Measurements from ENCODE around the gene TNFRSF17. TPM values are rescaled to one million over a fixed set of nuclear protein-coding genes. Genes with fewer than 3 reads are reported as not detected.
"Not testable (repeated sequence)": the region's sequence is repeated elsewhere in the genome, so short reads cannot be mapped to it uniquely, and the experiment has no call there.

The TNFRSF17 gene
- total and polyA plus RNA-seq, 10 of the 15 experiments (the other 5 are each of a cell fraction or from before 2014, with no cell fraction given): 106 to 461 (median 179) TPM

DNA sequence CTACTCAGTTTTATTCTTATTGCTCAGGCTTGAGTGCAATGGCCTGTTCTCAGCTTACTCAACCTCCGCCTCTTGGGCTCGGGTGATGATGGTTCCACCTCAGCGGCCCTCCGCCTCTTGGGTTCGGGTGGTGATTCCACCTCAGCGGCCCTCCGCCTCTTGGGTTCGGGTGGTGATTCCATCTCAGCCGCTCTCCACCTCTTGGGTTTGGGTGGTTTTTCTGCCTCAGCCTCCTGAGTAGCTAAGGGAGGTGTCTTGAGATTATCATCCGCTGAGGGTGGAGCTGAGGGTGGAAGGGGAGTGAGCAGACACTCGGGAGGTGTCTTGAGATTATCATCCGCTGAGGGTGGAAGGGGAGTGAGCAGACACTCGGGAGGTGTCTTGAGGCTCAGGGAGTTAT is 37.7 kb upstream of the TNFRSF17 start:
- H2AFZ ChIP-seq (ENCODE audit: control insufficient read depth, low read depth, low read length); H3K4me1 ChIP-seq (ENCODE audit: control insufficient read depth, insufficient read depth, low read length); in situ Hi-C loops (cut with MboI); H3K27me3 ChIP-seq (replicated peaks in 1 of 2; ENCODE audit: control insufficient read depth in 2 of 2, insufficient read depth in 2 of 2, low read length in 1 of 2); H3K27ac ChIP-seq (ENCODE audit: control insufficient read depth, insufficient read depth); ATAC-seq; H3K9me3 ChIP-seq (replicated peaks; ENCODE audit: control insufficient read depth, insufficient read depth, low read length); SMC1A ChIA-PET (ENCODE audit: uncharacterized antibody, unreplicated experiment); H3K4me3 ChIP-seq; POLR2A ChIA-PET; DNase-seq (ENCODE audit: low read depth, low spot score); BruUV-seq (replicated peaks); H3K36me3 ChIP-seq (ENCODE audit: control insufficient read depth in 2 of 2, insufficient read depth in 2 of 2, low read length in 1 of 2); FAIRE-seq; H3K9ac ChIP-seq (ENCODE audit: control insufficient read depth, insufficient read depth, low read length); H4K20me1 ChIP-seq (ENCODE audit: control insufficient read depth, insufficient read depth); RAD21 ChIA-PET (ENCODE audit: unreplicated experiment); intact Hi-C loops (cut with micrococcal nuclease; ENCODE audit: unreplicated experiment); H3K79me2 ChIP-seq (ENCODE audit: control insufficient read depth, insufficient read depth, low read length); H3K4me2 ChIP-seq (ENCODE audit: control insufficient read depth, insufficient read depth): not testable (repeated sequence)
- CTCF ChIA-PET: interaction anchor here (0.7 kb wide), 1 partner anchor 168 kb away, joined by 5 read pairs; no protein-coding TSS in a partner anchor
- WGBS (ENCODE audit: insufficient coverage, insufficient replicate concordance, low lambda C conversion rate, missing lambda C conversion rate): 57% methylated on average over 13 of the region's 13 CpGs

DNA sequence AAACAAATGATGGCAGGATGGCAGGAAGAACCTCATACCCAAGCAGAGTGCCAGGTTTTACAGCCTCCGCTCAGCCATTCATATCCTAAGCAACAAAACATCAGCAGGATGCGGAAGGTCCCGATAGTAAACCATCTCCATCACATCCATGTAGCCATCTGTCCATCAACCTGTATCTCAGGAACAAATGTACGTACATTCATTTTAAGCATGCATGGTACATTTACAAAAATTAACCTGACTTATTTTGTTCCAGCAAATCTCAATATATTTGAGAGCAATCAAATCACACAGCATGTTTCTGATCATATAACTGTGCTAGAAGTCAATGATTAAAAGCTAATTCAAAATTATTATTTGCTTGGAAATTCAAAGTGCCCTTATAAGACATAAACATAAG is 23.1 kb upstream of the TNFRSF17 start, which contains the start of gene NPIPB2:
Gene NPIPB2 (minus strand): TSS at position 101 of the 400 bp plus-strand sequence. CDS start 0 bp downstream, at position 101.
- H2AFZ ChIP-seq (ENCODE audit: control insufficient read depth, low read depth, low read length); FAIRE-seq; SMC1A ChIA-PET (ENCODE audit: uncharacterized antibody, unreplicated experiment); BruUV-seq (replicated peaks); H3K4me2 ChIP-seq (ENCODE audit: control insufficient read depth, insufficient read depth); DNase-seq (ENCODE audit: low read depth, low spot score); in situ Hi-C loops (cut with MboI); H3K9me3 ChIP-seq (replicated peaks; ENCODE audit: control insufficient read depth, insufficient read depth, low read length); H3K4me1 ChIP-seq (ENCODE audit: control insufficient read depth, insufficient read depth, low read length); H3K36me3 ChIP-seq (ENCODE audit: control insufficient read depth in 2 of 2, insufficient read depth in 2 of 2, low read length in 1 of 2); H3K4me3 ChIP-seq; ATAC-seq; H4K20me1 ChIP-seq (ENCODE audit: control insufficient read depth, insufficient read depth); H3K79me2 ChIP-seq (ENCODE audit: control insufficient read depth, insufficient read depth, low read length); intact Hi-C loops (cut with micrococcal nuclease; ENCODE audit: unreplicated experiment); H3K27ac ChIP-seq (ENCODE audit: control insufficient read depth, insufficient read depth); H3K9ac ChIP-seq (ENCODE audit: control insufficient read depth, insufficient read depth, low read length); H3K27me3 ChIP-seq (replicated peaks in 1 of 2; ENCODE audit: control insufficient read depth in 2 of 2, insufficient read depth in 2 of 2, low read length in 1 of 2); RAD21 ChIA-PET (ENCODE audit: unreplicated experiment); CTCF ChIA-PET; POLR2A ChIA-PET: not testable (repeated sequence)
- 97% methylated on average over 3 of the region's 4 CpGs for whole genome bisulfite sequencing (ENCODE audit: insufficient coverage, insufficient replicate concordance, low lambda C conversion rate, missing lambda C conversion rate)
